Measurements from ENCODE around the gene NSG2.

DNA sequence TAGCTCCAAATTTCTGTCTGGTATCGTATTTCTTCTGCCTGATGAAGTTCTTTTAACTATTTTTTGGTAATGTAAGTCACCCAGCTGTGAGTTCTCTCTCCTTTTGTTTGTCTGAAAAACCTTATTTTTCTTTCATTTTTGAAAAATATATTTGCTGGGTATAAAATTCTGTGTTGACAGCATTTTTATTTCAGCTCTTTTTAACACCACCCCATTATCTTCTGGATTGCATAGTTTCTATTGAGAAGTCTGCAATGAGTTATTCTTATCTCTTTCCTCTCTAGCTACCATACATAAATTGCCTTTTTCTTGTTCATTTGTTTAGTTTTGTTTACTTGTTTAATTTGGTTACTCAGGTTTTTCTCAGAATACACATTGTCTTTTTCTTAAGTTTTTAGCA lies 109.1 kb downstream of the NSG2 start:
- TF ChIP-seq, protein P1, sequence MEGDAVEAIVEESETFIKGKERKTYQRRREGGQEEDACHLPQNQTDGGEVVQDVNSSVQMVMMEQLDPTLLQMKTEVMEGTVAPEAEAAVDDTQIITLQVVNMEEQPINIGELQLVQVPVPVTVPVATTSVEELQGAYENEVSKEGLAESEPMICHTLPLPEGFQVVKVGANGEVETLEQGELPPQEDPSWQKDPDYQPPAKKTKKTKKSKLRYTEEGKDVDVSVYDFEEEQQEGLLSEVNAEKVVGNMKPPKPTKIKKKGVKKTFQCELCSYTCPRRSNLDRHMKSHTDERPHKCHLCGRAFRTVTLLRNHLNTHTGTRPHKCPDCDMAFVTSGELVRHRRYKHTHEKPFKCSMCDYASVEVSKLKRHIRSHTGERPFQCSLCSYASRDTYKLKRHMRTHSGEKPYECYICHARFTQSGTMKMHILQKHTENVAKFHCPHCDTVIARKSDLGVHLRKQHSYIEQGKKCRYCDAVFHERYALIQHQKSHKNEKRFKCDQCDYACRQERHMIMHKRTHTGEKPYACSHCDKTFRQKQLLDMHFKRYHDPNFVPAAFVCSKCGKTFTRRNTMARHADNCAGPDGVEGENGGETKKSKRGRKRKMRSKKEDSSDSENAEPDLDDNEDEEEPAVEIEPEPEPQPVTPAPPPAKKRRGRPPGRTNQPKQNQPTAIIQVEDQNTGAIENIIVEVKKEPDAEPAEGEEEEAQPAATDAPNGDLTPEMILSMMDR (conservative IDR thresholded peaks at IDR 0.05; ENCODE audit: low read length), result no peak
- no peak for TF ChIP-seq EZH2phosphoT487 (IDR thresholded peaks at IDR 0.05; ENCODE audit: borderline replicate concordance, low read depth, low read length)
